Keratinocyte (primary cell): ENCODE results near the gene TRIM38.

ENCODE experiments used
- CTCF ChIP-seq, 3 experiments: IDR thresholded peaks in 1 of 3; conservative IDR thresholded peaks in 1 of 3; optimal IDR thresholded peaks in 1 of 3; 2 replicates in 2 of 3; 3 replicates in 1 of 3; pipeline versions ENCODE3 to v1.5.1; 2011; ENCODE audit warnings: low read length in 3 of 3, mild to moderate bottlenecking in 3 of 3, moderate library complexity in 2 of 3, control low read depth in 1 of 3, inconsistent platforms in 1 of 3; ENCODE audit not compliant: insufficient read depth in 2 of 3; ENCODE audit errors: extremely low read depth in 1 of 3
- EZH2 ChIP-seq: IDR thresholded peaks from one replicate; pipeline ENCODE4 v1.6.1; 2012; ENCODE audit warnings: inconsistent platforms, mild to moderate bottlenecking, low read length, moderate library complexity

DNA sequence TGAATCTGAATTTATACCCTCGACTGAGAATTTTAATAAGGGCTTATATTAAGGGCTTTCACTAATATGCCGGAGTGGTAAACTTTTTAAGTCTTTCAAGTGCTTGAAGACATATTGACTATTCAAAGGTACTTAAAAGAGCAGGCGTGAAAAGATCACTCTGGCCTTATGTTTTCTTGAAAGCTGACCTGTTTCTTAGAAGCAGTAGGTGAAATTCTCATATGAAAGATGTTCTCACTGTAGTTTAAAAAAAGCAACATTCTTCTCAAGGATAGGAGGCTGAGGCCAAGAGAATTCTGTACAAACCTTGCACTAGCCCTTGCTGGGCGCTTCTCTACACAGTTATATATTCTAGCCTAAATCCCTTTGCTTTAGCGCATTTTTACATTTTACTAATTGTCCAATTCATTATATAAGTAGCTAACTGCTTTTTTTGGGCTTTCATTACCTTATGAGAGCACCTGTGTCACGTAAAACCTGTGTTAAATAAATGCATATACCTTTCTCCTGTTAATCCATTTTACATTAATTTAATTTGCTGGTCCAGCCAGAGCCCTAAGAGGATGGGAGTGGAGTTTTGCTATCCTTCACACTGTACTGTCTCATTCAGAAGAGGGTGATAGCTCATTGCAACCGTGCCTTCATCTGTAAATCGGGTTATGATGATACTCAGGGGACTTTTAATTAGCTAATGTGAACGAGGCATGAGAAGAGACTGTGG, 65.0 kb downstream of the TRIM38 start:
- no peak for TF ChIP-seq CTCF (optimal IDR thresholded peaks at IDR 0.05 in 1 of 3, IDR thresholded peaks at IDR 0.05 in 1 of 3, conservative IDR thresholded peaks at IDR 0.05 in 1 of 3; ENCODE audit: extremely low read depth in 1 of 3, insufficient read depth in 2 of 3, low read length in 3 of 3)
- TF ChIP-seq EZH2: no peak
